A549 (cell line): Measurements from ENCODE around the gene RNASEH2C.

Source experiments
- EHMT2 ChIP-seq: fragments of 200-600 bp; sonication (generic); IDR thresholded peaks from 2 replicates; pipeline ENCODE4 v1.6.1; 2016; ENCODE audit warnings: antibody characterized with exemption, low read depth, mild to moderate bottlenecking, moderate library complexity
- HDAC2 ChIP-seq: fragments of 200-600 bp; sonication (generic); IDR thresholded peaks from 2 replicates; pipeline ENCODE4 v1.6.1; 2016
- HOXA7 ChIP-seq: fragments of 250-450 bp; sonication (Bioruptor Pico); IDR thresholded peaks from 2 replicates; pipeline ENCODE4 v1.5.0; 2020; ENCODE audit warnings: mild to moderate bottlenecking, moderate library complexity
- TP53 ChIP-seq: fragments of 250-450 bp; sonication (Bioruptor Pico); IDR thresholded peaks from 2 replicates; pipeline ENCODE4 v1.5.0; 2021; ENCODE audit warnings: mild to moderate bottlenecking, moderate library complexity
- TF ChIP-seq, protein P1 (sequence below): fragments of 150-350 bp; IDR thresholded peaks from 2 replicates; pipeline ENCODE4 v1.6.1; 2014; ENCODE audit warnings: low read depth, mild to moderate bottlenecking, low read length
- TF ChIP-seq, protein P2 (sequence below): fragments of >200 bp; sonication (Bioruptor Twin); formaldehyde crosslinking; IDR thresholded peaks from 3 replicates; pipeline ENCODE4 v1.5.1; 2016
- TF ChIP-seq, protein P3 (sequence below): fragments of 200-600 bp; sonication (generic); IDR thresholded peaks from 2 replicates; pipeline ENCODE4 v1.6.1; 2016; ENCODE audit warnings: antibody characterized with exemption, mild to moderate bottlenecking, moderate library complexity

DNA sequence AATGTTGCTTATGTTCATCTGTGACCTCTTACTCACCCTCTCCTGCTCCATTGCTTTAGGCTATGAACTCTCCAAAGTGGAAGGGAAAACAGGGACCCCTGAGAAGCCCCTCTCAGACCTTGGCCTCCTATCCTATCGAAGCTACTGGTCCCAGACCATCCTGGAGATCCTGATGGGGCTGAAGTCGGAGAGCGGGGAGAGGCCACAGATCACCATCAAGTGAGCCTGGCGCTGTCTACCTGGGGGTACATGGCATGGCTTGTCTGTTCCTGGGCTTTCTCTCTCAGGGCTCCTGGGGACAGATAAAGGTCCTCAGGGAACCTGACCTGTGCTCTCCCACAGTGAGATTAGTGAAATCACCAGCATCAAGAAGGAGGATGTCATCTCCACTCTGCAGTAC lies 2.1 kb downstream of the RNASEH2C start:
- TF ChIP-seq, protein P1, sequence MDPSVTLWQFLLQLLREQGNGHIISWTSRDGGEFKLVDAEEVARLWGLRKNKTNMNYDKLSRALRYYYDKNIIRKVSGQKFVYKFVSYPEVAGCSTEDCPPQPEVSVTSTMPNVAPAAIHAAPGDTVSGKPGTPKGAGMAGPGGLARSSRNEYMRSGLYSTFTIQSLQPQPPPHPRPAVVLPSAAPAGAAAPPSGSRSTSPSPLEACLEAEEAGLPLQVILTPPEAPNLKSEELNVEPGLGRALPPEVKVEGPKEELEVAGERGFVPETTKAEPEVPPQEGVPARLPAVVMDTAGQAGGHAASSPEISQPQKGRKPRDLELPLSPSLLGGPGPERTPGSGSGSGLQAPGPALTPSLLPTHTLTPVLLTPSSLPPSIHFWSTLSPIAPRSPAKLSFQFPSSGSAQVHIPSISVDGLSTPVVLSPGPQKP: no peak
- TF ChIP-seq, protein P2, sequence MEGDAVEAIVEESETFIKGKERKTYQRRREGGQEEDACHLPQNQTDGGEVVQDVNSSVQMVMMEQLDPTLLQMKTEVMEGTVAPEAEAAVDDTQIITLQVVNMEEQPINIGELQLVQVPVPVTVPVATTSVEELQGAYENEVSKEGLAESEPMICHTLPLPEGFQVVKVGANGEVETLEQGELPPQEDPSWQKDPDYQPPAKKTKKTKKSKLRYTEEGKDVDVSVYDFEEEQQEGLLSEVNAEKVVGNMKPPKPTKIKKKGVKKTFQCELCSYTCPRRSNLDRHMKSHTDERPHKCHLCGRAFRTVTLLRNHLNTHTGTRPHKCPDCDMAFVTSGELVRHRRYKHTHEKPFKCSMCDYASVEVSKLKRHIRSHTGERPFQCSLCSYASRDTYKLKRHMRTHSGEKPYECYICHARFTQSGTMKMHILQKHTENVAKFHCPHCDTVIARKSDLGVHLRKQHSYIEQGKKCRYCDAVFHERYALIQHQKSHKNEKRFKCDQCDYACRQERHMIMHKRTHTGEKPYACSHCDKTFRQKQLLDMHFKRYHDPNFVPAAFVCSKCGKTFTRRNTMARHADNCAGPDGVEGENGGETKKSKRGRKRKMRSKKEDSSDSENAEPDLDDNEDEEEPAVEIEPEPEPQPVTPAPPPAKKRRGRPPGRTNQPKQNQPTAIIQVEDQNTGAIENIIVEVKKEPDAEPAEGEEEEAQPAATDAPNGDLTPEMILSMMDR: no peak
- TF ChIP-seq EHMT2 (no peak), HDAC2 (no peak), HOXA7 (CRISPR knock-in tag) (no peak), TP53 (no peak)
- TF ChIP-seq, protein P3, sequence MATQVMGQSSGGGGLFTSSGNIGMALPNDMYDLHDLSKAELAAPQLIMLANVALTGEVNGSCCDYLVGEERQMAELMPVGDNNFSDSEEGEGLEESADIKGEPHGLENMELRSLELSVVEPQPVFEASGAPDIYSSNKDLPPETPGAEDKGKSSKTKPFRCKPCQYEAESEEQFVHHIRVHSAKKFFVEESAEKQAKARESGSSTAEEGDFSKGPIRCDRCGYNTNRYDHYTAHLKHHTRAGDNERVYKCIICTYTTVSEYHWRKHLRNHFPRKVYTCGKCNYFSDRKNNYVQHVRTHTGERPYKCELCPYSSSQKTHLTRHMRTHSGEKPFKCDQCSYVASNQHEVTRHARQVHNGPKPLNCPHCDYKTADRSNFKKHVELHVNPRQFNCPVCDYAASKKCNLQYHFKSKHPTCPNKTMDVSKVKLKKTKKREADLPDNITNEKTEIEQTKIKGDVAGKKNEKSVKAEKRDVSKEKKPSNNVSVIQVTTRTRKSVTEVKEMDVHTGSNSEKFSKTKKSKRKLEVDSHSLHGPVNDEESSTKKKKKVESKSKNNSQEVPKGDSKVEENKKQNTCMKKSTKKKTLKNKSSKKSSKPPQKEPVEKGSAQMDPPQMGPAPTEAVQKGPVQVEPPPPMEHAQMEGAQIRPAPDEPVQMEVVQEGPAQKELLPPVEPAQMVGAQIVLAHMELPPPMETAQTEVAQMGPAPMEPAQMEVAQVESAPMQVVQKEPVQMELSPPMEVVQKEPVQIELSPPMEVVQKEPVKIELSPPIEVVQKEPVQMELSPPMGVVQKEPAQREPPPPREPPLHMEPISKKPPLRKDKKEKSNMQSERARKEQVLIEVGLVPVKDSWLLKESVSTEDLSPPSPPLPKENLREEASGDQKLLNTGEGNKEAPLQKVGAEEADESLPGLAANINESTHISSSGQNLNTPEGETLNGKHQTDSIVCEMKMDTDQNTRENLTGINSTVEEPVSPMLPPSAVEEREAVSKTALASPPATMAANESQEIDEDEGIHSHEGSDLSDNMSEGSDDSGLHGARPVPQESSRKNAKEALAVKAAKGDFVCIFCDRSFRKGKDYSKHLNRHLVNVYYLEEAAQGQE: no peak
